HG03457 (cell line): ENCODE measurements around the gene EFEMP1.
"Not testable (repeated sequence)": the region's sequence is repeated elsewhere in the genome, so short reads cannot be mapped to it uniquely, and the experiment has no call there.

ENCODE experiments used
- ATAC-seq: cut with Tn5 transposase; IDR thresholded peaks from one replicate; pipeline ENCODE4 v1.9.1; 2021; ENCODE audit warnings: moderate number of reproducible peaks; ENCODE audit not compliant: unreplicated experiment

Gene EFEMP1

GRCh38 chr2:55838117-55838516, 85.5 kb downstream of the EFEMP1 start:
- ATAC-seq, result not testable (repeated sequence)

GRCh38 chr2:55837073-55837472, 86.5 kb downstream of the EFEMP1 start:
- no peak for ATAC-seq

- not testable (repeated sequence) for ATAC-seq
These were observed 91.7 kb downstream of the EFEMP1 start for GRCh38 chr2:55831671-55832410.

GRCh38 chr2:55827855-55828254, 95.7 kb downstream of the EFEMP1 start:
- ATAC-seq, result no peak

- ATAC-seq, result not testable (repeated sequence)
These were observed 96.2 kb downstream of the EFEMP1 start for GRCh38 chr2:55827428-55827827.

- ATAC-seq, result no peak
These were observed 97.3 kb downstream of the EFEMP1 start for GRCh38 chr2:55826246-55826645.

- no peak for ATAC-seq
These were observed 99.0 kb downstream of the EFEMP1 start for GRCh38 chr2:55824551-55825096.
